ENCODE results near the gene CFAP77.

The CFAP77 gene

GRCh38 chr9:132590037-132590317 lies 180.0 kb downstream of the CFAP77 start:
- no peak overlapping the region for H3K27ac ChIP-seq (ENCODE audit: low read depth, low read length)
- peaks cover 13% of the 10 kb centered on the region for H3K4me1 ChIP-seq (ENCODE audit: control insufficient read depth, low read depth, low read length)
- H3K23ac ChIP-seq (ENCODE audit: low read length), result no peak overlapping the region
- H3K79me1 ChIP-seq (ENCODE audit: low read length), result no peaks in the 10 kb centered on the region
- H3K79me2 ChIP-seq (ENCODE audit: control insufficient read depth, insufficient read depth, low read length), result no peaks in the 10 kb centered on the region
- no peak overlapping the region for H4K5ac ChIP-seq (ENCODE audit: low read length)
- no peak overlapping the region for H2BK120ac ChIP-seq (ENCODE audit: low read depth, low read length)
- no CpG with 5 or more reads among the region's 17 CpGs for WGBS (ENCODE audit: extremely low coverage, insufficient coverage, low lambda C conversion rate)
- no peak overlapping the region for H3K9ac ChIP-seq (ENCODE audit: low read length)
- H3K18ac ChIP-seq (ENCODE audit: low read length), result no peak overlapping the region
- H2AK5ac ChIP-seq (ENCODE audit: low read length), result no peak overlapping the region
- H3K4ac ChIP-seq (ENCODE audit: low read depth, low read length), result no peak overlapping the region
- no peak overlapping the region for H3K4me2 ChIP-seq (ENCODE audit: low read length)
- DNase-seq, result no peak
- no peak overlapping the region for H2BK5ac ChIP-seq (ENCODE audit: low read length)
- H2BK15ac ChIP-seq (replicated peaks; ENCODE audit: low read depth), result no peak overlapping the region
- no peak overlapping the region for H4K8ac ChIP-seq (ENCODE audit: low read depth, low read length)
- H3K27me3 ChIP-seq (ENCODE audit: insufficient read depth, low read length, poor library complexity), result peaks cover 70% of the 10 kb centered on the region
- no peak overlapping the region for H3K56ac ChIP-seq (ENCODE audit: low read length)
- no peaks in the 10 kb centered on the region for H3K36me3 ChIP-seq (ENCODE audit: control insufficient read depth, insufficient read depth, low read length)
- no peak overlapping the region for H3K4me3 ChIP-seq (ENCODE audit: low read length)

GRCh38 chr9:132590318-132591182 lies 180.5 kb downstream of the CFAP77 start:
- H3K27ac ChIP-seq (ENCODE audit: low read depth, low read length), result no peak overlapping the region

GRCh38 chr9:132591244-132591643 lies 181.2 kb downstream of the CFAP77 start:
- H2BK15ac ChIP-seq (replicated peaks; ENCODE audit: low read depth), result no peak overlapping the region
- H2AK5ac ChIP-seq (ENCODE audit: low read length), result no peak overlapping the region
- H3K4me3 ChIP-seq (ENCODE audit: low read length), result no peak overlapping the region

More at GRCh38 chr9:132590318-132591182, 180.5 kb downstream of the CFAP77 start:
- Histone ChIP-seq H3K9ac (ENCODE audit: low read length) (no peak overlapping the region), H2BK120ac (ENCODE audit: low read depth, low read length) (no peak overlapping the region), H4K8ac (ENCODE audit: low read depth, low read length) (no peak overlapping the region), H3K79me1 (ENCODE audit: low read length) (no peaks in the 10 kb centered on the region), H3K18ac (ENCODE audit: low read length) (no peak overlapping the region), H3K23ac (ENCODE audit: low read length) (peak overlapping the region; percentile 83), H3K4me2 (ENCODE audit: low read length) (no peak overlapping the region), H2BK5ac (ENCODE audit: low read length) (no peak overlapping the region), H3K4me3 (ENCODE audit: low read length) (no peak overlapping the region), H3K79me2 (ENCODE audit: control insufficient read depth, insufficient read depth, low read length) (no peaks in the 10 kb centered on the region), H3K4me1 (ENCODE audit: control insufficient read depth, low read depth, low read length) (peaks cover 13% of the 10 kb centered on the region), H2AK5ac (ENCODE audit: low read length) (no peak overlapping the region), H2BK15ac (replicated peaks; ENCODE audit: low read depth) (no peak overlapping the region), H3K27me3 (ENCODE audit: insufficient read depth, low read length, poor library complexity) (peaks cover 64% of the 10 kb centered on the region), H4K5ac (ENCODE audit: low read length) (no peak overlapping the region), H3K36me3 (ENCODE audit: control insufficient read depth, insufficient read depth, low read length) (no peaks in the 10 kb centered on the region), H3K56ac (ENCODE audit: low read length) (peak overlapping the region; percentile 25), H3K4ac (ENCODE audit: low read depth, low read length) (no peak overlapping the region)
- DNase-seq, result no peak
- no CpG with 5 or more reads among the region's 73 CpGs for WGBS (ENCODE audit: extremely low coverage, insufficient coverage, low lambda C conversion rate)

GRCh38 chr9:132591751-132592314 lies 181.8 kb downstream of the CFAP77 start:
- Histone ChIP-seq H2AK5ac (ENCODE audit: low read length) (no peak overlapping the region), H3K4me1 (ENCODE audit: control insufficient read depth, low read depth, low read length) (peaks cover 13% of the 10 kb centered on the region), H4K8ac (ENCODE audit: low read depth, low read length) (no peak overlapping the region), H3K4me3 (ENCODE audit: low read length) (no peak overlapping the region), H3K79me2 (ENCODE audit: control insufficient read depth, insufficient read depth, low read length) (no peaks in the 10 kb centered on the region), H4K5ac (ENCODE audit: low read length) (no peak overlapping the region), H3K4ac (ENCODE audit: low read depth, low read length) (no peak overlapping the region), H3K56ac (ENCODE audit: low read length) (peak overlapping the region; percentile 39), H2BK120ac (ENCODE audit: low read depth, low read length) (no peak overlapping the region), H3K27me3 (ENCODE audit: insufficient read depth, low read length, poor library complexity) (peaks cover 51% of the 10 kb centered on the region), H2BK15ac (replicated peaks; ENCODE audit: low read depth) (no peak overlapping the region), H3K36me3 (ENCODE audit: control insufficient read depth, insufficient read depth, low read length) (no peaks in the 10 kb centered on the region), H3K23ac (ENCODE audit: low read length) (no peak overlapping the region), H3K18ac (ENCODE audit: low read length) (no peak overlapping the region), H2BK5ac (ENCODE audit: low read length) (no peak overlapping the region), H3K9ac (ENCODE audit: low read length) (no peak overlapping the region), H3K27ac (ENCODE audit: low read depth, low read length) (no peak overlapping the region), H3K4me2 (ENCODE audit: low read length) (no peak overlapping the region), H3K79me1 (ENCODE audit: low read length) (no peaks in the 10 kb centered on the region)
- peak; percentile 44 for DNase-seq
- WGBS (ENCODE audit: extremely low coverage, insufficient coverage, low lambda C conversion rate), result no CpG with 5 or more reads among the region's 9 CpGs

More at GRCh38 chr9:132591244-132591643, 181.2 kb downstream of the CFAP77 start:
- Histone ChIP-seq H3K4ac (ENCODE audit: low read depth, low read length) (no peak overlapping the region), H3K18ac (ENCODE audit: low read length) (no peak overlapping the region), H3K27ac (ENCODE audit: low read depth, low read length) (no peak overlapping the region), H3K27me3 (ENCODE audit: insufficient read depth, low read length, poor library complexity) (peaks cover 57% of the 10 kb centered on the region), H3K4me1 (ENCODE audit: control insufficient read depth, low read depth, low read length) (peaks cover 13% of the 10 kb centered on the region), H3K23ac (ENCODE audit: low read length) (no peak overlapping the region), H2BK5ac (ENCODE audit: low read length) (no peak overlapping the region), H4K8ac (ENCODE audit: low read depth, low read length) (no peak overlapping the region), H3K79me2 (ENCODE audit: control insufficient read depth, insufficient read depth, low read length) (no peaks in the 10 kb centered on the region), H3K36me3 (ENCODE audit: control insufficient read depth, insufficient read depth, low read length) (no peaks in the 10 kb centered on the region), H3K4me2 (ENCODE audit: low read length) (no peak overlapping the region), H3K79me1 (ENCODE audit: low read length) (no peaks in the 10 kb centered on the region), H2BK120ac (ENCODE audit: low read depth, low read length) (no peak overlapping the region), H3K9ac (ENCODE audit: low read length) (no peak overlapping the region), H3K56ac (ENCODE audit: low read length) (no peak overlapping the region), H4K5ac (ENCODE audit: low read length) (no peak overlapping the region)
- DNase-seq, result no peak
- WGBS (ENCODE audit: extremely low coverage, insufficient coverage, low lambda C conversion rate), result no CpG with 5 or more reads among the region's 6 CpGs

GRCh38 chr9:132592451-132592850 lies 182.4 kb downstream of the CFAP77 start:
- H4K8ac ChIP-seq (ENCODE audit: low read depth, low read length), result no peak overlapping the region
- no peak for DNase-seq
- peaks cover 45% of the 10 kb centered on the region for H3K27me3 ChIP-seq (ENCODE audit: insufficient read depth, low read length, poor library complexity)
- no peak overlapping the region for H2BK120ac ChIP-seq (ENCODE audit: low read depth, low read length)
- H2BK5ac ChIP-seq (ENCODE audit: low read length), result no peak overlapping the region
- H2BK15ac ChIP-seq (replicated peaks; ENCODE audit: low read depth), result no peak overlapping the region
- H3K23ac ChIP-seq (ENCODE audit: low read length), result no peak overlapping the region
- H3K4ac ChIP-seq (ENCODE audit: low read depth, low read length), result no peak overlapping the region
- no peaks in the 10 kb centered on the region for H3K79me1 ChIP-seq (ENCODE audit: low read length)
- no peak overlapping the region for H3K9ac ChIP-seq (ENCODE audit: low read length)
- no peak overlapping the region for H3K56ac ChIP-seq (ENCODE audit: low read length)
- no peak overlapping the region for H3K27ac ChIP-seq (ENCODE audit: low read depth, low read length)
- peaks cover 13% of the 10 kb centered on the region for H3K4me1 ChIP-seq (ENCODE audit: control insufficient read depth, low read depth, low read length)
- WGBS (ENCODE audit: extremely low coverage, insufficient coverage, low lambda C conversion rate), result no CpG with 5 or more reads among the region's 8 CpGs
- no peak overlapping the region for H3K4me2 ChIP-seq (ENCODE audit: low read length)
- H3K79me2 ChIP-seq (ENCODE audit: control insufficient read depth, insufficient read depth, low read length), result no peaks in the 10 kb centered on the region
- H4K5ac ChIP-seq (ENCODE audit: low read length), result no peak overlapping the region
- H3K36me3 ChIP-seq (ENCODE audit: control insufficient read depth, insufficient read depth, low read length), result no peaks in the 10 kb centered on the region
- no peak overlapping the region for H2AK5ac ChIP-seq (ENCODE audit: low read length)
- H3K4me3 ChIP-seq (ENCODE audit: low read length), result no peak overlapping the region
- H3K18ac ChIP-seq (ENCODE audit: low read length), result no peak overlapping the region
